ENCODE measurements around the gene CEACAM19. TPM values are rescaled to one million over a fixed set of nuclear protein-coding genes. Genes with fewer than 3 reads are reported as not detected.
"Not testable (repeated sequence)": the region's sequence is repeated elsewhere in the genome, so short reads cannot be mapped to it uniquely, and the experiment has no call there.

CEACAM19 gene
- total RNA-seq, 2 donors from 2014 or later, result 5.3 to 6.1 TPM

DNA sequence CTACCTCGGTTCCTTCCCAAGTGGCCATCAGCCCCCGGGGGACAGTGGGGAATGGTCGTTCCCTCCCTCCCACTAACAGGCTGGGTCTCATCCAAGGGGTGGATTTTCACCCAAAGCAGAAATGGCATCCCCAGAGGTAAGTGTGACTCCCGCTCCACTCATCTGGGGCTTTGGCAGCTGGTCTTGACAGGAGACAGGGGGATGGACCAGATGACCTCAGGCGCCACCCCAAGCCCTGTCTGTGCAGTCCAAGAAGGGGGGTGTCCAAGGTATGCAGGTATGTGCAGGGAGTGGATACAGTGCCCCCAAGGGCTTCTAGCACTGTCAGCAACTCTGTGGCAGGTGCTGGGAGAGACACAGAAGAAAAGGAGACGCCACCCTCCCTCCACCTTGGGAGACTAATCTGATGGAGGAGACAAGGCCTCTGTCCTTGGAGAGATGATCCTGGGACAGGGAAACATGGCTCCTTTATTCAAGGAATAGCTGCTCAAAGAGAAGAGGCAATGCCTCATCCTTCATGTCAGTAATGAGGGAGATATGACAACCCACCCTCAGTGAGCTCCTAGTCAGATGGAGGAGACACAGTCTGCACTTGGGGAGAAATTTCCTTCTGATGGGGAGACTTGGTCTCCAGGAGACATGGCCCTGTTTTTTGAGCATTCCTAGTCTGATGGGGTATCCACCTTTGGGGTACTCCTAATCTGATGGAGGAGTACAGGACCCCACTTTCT lies 35.4 kb downstream of the CEACAM19 start:
- intact Hi-C loops (cut with DNase I), result no loop called here
- H3K36me3 ChIP-seq, result no peaks in the 10 kb centered on the region
- H3K9me3 ChIP-seq, result no peaks in the 10 kb centered on the region
- no peak for TF ChIP-seq CTCF (IDR thresholded peaks at IDR 0.05)
- no peak overlapping the region for H3K4me3 ChIP-seq
- H3K4me1 ChIP-seq, result no peaks in the 10 kb centered on the region
- no peak overlapping the region for H3K9ac ChIP-seq (ENCODE audit: low read depth in 2 of 2, low read length in 2 of 2)
- H3K27me3 ChIP-seq, result no peaks in the 10 kb centered on the region
- no peak for DNase-seq
- no peak overlapping the region for H3K27ac ChIP-seq

- Histone ChIP-seq H3K36me3 (no peaks in the 10 kb centered on the region), H3K4me3 (no peak overlapping the region), H3K27ac (no peak overlapping the region), H3K9ac (ENCODE audit: low read depth in 2 of 2, low read length in 2 of 2) (no peak overlapping the region), H3K27me3 (no peaks in the 10 kb centered on the region), H3K9me3 (no peaks in the 10 kb centered on the region), H3K4me1 (no peaks in the 10 kb centered on the region)
- no peak for TF ChIP-seq CTCF (IDR thresholded peaks at IDR 0.05)
- no peak for DNase-seq
- intact Hi-C loops (cut with DNase I), result no loop called here
Measured at GRCh38 chr19:44707794-44708193, 36.5 kb downstream of the CEACAM19 start.

GRCh38 chr19:44708940-44709339 lies 37.7 kb downstream of the CEACAM19 start:
- Histone ChIP-seq H3K4me1 (no peaks in the 10 kb centered on the region), H3K27ac (no peak overlapping the region), H3K9ac (ENCODE audit: low read depth in 2 of 2, low read length in 2 of 2) (no peak overlapping the region), H3K27me3 (no peaks in the 10 kb centered on the region), H3K4me3 (no peak overlapping the region), H3K9me3 (no peaks in the 10 kb centered on the region), H3K36me3 (no peaks in the 10 kb centered on the region)
- no peak for TF ChIP-seq CTCF (IDR thresholded peaks at IDR 0.05)
- intact Hi-C loops (cut with DNase I), result no loop called here
- DNase-seq, result no peak

GRCh38 chr19:44709434-44710266 lies 38.4 kb downstream of the CEACAM19 start:
- intact Hi-C loops (cut with DNase I); DNase-seq; H3K36me3 ChIP-seq; H3K27me3 ChIP-seq; H3K4me3 ChIP-seq; H3K4me1 ChIP-seq; H3K9ac ChIP-seq (ENCODE audit: low read depth in 2 of 2, low read length in 2 of 2); H3K27ac ChIP-seq; H3K9me3 ChIP-seq: not testable (repeated sequence)

- H3K27me3 ChIP-seq, result no peaks in the 10 kb centered on the region
- no peak overlapping the region for H3K9ac ChIP-seq (ENCODE audit: low read depth in 2 of 2, low read length in 2 of 2)
- no peak for TF ChIP-seq CTCF (IDR thresholded peaks at IDR 0.05)
- peaks cover 4% of the 10 kb centered on the region for H3K36me3 ChIP-seq
- no peaks in the 10 kb centered on the region for H3K4me1 ChIP-seq
- intact Hi-C loops (cut with DNase I), result no loop called here
- no peak overlapping the region for H3K27ac ChIP-seq
- no peaks in the 10 kb centered on the region for H3K9me3 ChIP-seq
- no peak for DNase-seq
- no peak overlapping the region for H3K4me3 ChIP-seq
Measured at GRCh38 chr19:44710483-44710882, 39.2 kb downstream of the CEACAM19 start.
